ENCODE data around the gene ERH. TPM values are rescaled to one million over a fixed set of nuclear protein-coding genes. Genes with fewer than 3 reads are reported as not detected.

The ERH gene
- total RNA-seq, 1 experiment from 2014 or later, result 388 TPM

DNA sequence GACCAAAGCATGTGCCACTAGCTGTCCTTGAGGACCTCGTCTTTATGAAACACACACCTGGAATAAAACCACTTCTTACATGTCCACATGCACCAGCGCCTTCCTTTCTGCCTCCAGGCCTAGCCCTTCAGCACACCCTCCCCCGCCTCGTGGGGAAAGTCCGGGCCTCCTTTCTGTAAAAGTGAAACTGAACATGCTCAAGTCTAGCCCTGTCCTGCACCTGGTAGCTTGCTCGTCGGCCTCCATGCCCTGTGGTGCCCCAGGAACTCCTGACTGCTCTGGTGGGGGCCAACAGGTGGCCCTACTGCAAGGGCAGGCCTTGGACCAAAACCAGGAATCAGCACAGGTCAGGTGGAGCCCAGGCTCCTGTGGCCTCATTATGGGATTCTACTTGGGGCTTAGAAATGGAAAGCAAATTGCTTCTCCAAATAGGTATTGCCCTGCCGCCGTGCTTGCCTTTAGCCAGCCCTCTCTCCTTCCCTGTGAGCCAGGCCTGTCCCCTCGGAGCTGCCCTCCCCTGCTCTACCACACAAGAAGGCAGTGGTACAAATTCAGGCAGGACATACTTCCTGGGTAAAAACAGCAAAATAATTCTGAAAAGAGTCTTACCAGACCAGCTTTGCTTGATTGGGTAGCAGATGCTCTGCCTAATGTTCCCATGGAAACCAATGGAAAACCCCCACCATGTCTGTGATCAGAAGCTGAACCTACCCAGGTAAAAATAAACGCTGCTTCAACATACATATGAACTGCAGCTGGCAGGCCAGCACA is 43.5 kb downstream of the ERH start:
- H3K9me3 Mint-ChIP-seq (ENCODE audit: unreplicated experiment), result no peaks in the 10 kb centered on the region
- no peak overlapping the region for H3K4me3 ChIP-seq (ENCODE audit: low read depth, low read length)
- H3K9me3 ChIP-seq, result no peaks in the 10 kb centered on the region
- no peaks in the 10 kb centered on the region for H3K36me3 ChIP-seq (ENCODE audit: control insufficient read depth, insufficient read depth, low read length)
- intact Hi-C loops (cut with micrococcal nuclease; ENCODE audit: unreplicated experiment), result no loop called here
- no TSS peak for BruUV-seq (replicated peaks)
- H3K4me3 Mint-ChIP-seq (ENCODE audit: unreplicated experiment), result no peak overlapping the region
- POLR2A ChIA-PET, result interaction anchor here (0.8 kb wide), 1 partner anchor 92 kb away, joined by 3 read pairs; no protein-coding TSS in a partner anchor
- TF ChIP-seq, protein P1, sequence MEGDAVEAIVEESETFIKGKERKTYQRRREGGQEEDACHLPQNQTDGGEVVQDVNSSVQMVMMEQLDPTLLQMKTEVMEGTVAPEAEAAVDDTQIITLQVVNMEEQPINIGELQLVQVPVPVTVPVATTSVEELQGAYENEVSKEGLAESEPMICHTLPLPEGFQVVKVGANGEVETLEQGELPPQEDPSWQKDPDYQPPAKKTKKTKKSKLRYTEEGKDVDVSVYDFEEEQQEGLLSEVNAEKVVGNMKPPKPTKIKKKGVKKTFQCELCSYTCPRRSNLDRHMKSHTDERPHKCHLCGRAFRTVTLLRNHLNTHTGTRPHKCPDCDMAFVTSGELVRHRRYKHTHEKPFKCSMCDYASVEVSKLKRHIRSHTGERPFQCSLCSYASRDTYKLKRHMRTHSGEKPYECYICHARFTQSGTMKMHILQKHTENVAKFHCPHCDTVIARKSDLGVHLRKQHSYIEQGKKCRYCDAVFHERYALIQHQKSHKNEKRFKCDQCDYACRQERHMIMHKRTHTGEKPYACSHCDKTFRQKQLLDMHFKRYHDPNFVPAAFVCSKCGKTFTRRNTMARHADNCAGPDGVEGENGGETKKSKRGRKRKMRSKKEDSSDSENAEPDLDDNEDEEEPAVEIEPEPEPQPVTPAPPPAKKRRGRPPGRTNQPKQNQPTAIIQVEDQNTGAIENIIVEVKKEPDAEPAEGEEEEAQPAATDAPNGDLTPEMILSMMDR (IDR thresholded peaks at IDR 0.05; ENCODE audit: insufficient read depth in 1 of 2, low read depth in 1 of 2, low read length in 1 of 2, severe bottlenecking in 1 of 2, unreplicated experiment in 1 of 2), result no peak
- H3K36me3 Mint-ChIP-seq (ENCODE audit: insufficient read depth, unreplicated experiment), result no peaks in the 10 kb centered on the region
- no peaks in the 10 kb centered on the region for H3K4me1 Mint-ChIP-seq (ENCODE audit: low read depth, unreplicated experiment)
- H3K27me3 Mint-ChIP-seq (ENCODE audit: insufficient read depth, unreplicated experiment), result no peaks in the 10 kb centered on the region
- H3K27ac Mint-ChIP-seq (ENCODE audit: unreplicated experiment), result no peak overlapping the region
- H3K27me3 ChIP-seq (replicated peaks; ENCODE audit: control insufficient read depth, insufficient read depth, low read length), result no peaks in the 10 kb centered on the region
- CTCF ChIA-PET, result no interaction called here
- no peak for DNase-seq
- peaks cover 3% of the 10 kb centered on the region; the same call in 1 of the 2 replicates for H3K4me1 ChIP-seq

DNA sequence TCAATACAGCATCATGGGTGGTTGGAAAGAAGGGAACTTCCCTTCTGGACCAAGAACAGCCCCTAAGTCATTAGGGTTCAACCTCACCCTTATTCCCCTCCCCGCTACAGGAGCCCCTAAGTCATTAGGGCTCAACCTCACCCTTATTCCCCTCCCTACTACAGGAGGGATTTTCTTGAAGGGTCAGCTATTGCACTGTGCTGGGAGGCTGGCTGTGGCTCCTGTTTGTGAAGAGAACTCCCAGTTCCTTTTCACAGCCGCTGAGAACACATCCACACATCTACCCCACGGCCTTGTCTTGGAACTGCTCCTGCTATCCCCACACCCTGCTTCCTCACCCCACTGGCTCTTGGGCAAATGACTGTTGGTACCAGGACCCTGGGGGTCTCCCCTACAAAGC is 44.9 kb downstream of the ERH start:
- no peaks in the 10 kb centered on the region for H3K9me3 Mint-ChIP-seq (ENCODE audit: unreplicated experiment)
- Histone ChIP-seq H3K36me3 (ENCODE audit: control insufficient read depth, insufficient read depth, low read length) (no peaks in the 10 kb centered on the region), H3K4me3 (ENCODE audit: low read depth, low read length) (no peak overlapping the region), H3K27me3 (replicated peaks; ENCODE audit: control insufficient read depth, insufficient read depth, low read length) (no peaks in the 10 kb centered on the region), H3K4me1 (peaks cover 3% of the 10 kb centered on the region; the same call in 1 of the 2 replicates), H3K9me3 (no peaks in the 10 kb centered on the region)
- ChIA-PET POLR2A (no interaction called here), CTCF (no interaction called here)
- intact Hi-C loops (cut with micrococcal nuclease; ENCODE audit: unreplicated experiment), result no loop called here
- no TSS peak for BruUV-seq (replicated peaks)
- H3K4me3 Mint-ChIP-seq (ENCODE audit: unreplicated experiment), result no peak overlapping the region
- no peak overlapping the region for H3K27ac Mint-ChIP-seq (ENCODE audit: unreplicated experiment)
- DNase-seq, result no peak
- TF ChIP-seq, protein P1 (IDR thresholded peaks at IDR 0.05; ENCODE audit: insufficient read depth in 1 of 2, low read depth in 1 of 2, low read length in 1 of 2, severe bottlenecking in 1 of 2, unreplicated experiment in 1 of 2), result no peak
- H3K27me3 Mint-ChIP-seq (ENCODE audit: insufficient read depth, unreplicated experiment), result no peaks in the 10 kb centered on the region
- H3K36me3 Mint-ChIP-seq (ENCODE audit: insufficient read depth, unreplicated experiment), result no peaks in the 10 kb centered on the region
- no peaks in the 10 kb centered on the region for H3K4me1 Mint-ChIP-seq (ENCODE audit: low read depth, unreplicated experiment)

DNA sequence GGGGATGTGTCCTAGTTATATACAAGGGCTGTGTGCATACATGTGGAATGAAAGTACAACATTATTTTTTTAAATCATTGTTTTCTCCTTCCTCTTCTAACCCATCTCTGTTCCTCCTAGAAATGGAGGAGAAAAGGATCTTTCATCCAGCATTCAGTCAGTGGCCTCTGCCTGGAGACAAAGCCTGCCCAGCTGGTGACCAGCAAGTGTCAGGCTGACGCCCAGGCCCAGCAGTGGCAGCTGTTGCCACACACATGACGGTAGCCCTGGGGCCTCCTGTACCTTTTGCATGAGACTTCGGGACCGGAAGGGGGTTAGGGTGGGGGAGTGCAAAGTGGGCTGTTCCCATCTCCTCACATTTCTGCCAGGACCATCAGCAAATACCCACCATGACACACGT is 46.2 kb downstream of the ERH start:
- no peak overlapping the region for H3K27ac Mint-ChIP-seq (ENCODE audit: unreplicated experiment)
- no TSS peak for BruUV-seq (replicated peaks)
- CTCF ChIA-PET, result interaction anchor here (0.6 to 1.1 kb wide), 2 partner anchors 64 to 89 kb away, joined by 3 read pairs; no protein-coding TSS in a partner anchor
- Histone ChIP-seq H3K36me3 (ENCODE audit: control insufficient read depth, insufficient read depth, low read length) (no peaks in the 10 kb centered on the region), H3K4me3 (ENCODE audit: low read depth, low read length) (no peak overlapping the region), H3K27me3 (replicated peaks; ENCODE audit: control insufficient read depth, insufficient read depth, low read length) (no peaks in the 10 kb centered on the region), H3K9me3 (no peaks in the 10 kb centered on the region), H3K4me1 (peaks cover 3% of the 10 kb centered on the region; the same call in 1 of the 2 replicates)
- no peak overlapping the region for H3K4me3 Mint-ChIP-seq (ENCODE audit: unreplicated experiment)
- POLR2A ChIA-PET, result no interaction called here
- H3K4me1 Mint-ChIP-seq (ENCODE audit: low read depth, unreplicated experiment), result no peaks in the 10 kb centered on the region
- no peaks in the 10 kb centered on the region for H3K36me3 Mint-ChIP-seq (ENCODE audit: insufficient read depth, unreplicated experiment)
- H3K27me3 Mint-ChIP-seq (ENCODE audit: insufficient read depth, unreplicated experiment), result no peaks in the 10 kb centered on the region
- intact Hi-C loops (cut with micrococcal nuclease; ENCODE audit: unreplicated experiment), result no loop called here
- DNase-seq, result no peak
- TF ChIP-seq, protein P1 (IDR thresholded peaks at IDR 0.05; ENCODE audit: insufficient read depth in 1 of 2, low read depth in 1 of 2, low read length in 1 of 2, severe bottlenecking in 1 of 2, unreplicated experiment in 1 of 2), result no peak
- no peaks in the 10 kb centered on the region for H3K9me3 Mint-ChIP-seq (ENCODE audit: unreplicated experiment)

Measured in Caco-2 (cell line).